Measurements from ENCODE around the gene MACIR. TPM values are rescaled to one million over a fixed set of nuclear protein-coding genes. Genes with fewer than 3 reads are reported as not detected.

Gene MACIR
- total RNA-seq, 1 donor from 2014 or later = 8.4 TPM

DNA sequence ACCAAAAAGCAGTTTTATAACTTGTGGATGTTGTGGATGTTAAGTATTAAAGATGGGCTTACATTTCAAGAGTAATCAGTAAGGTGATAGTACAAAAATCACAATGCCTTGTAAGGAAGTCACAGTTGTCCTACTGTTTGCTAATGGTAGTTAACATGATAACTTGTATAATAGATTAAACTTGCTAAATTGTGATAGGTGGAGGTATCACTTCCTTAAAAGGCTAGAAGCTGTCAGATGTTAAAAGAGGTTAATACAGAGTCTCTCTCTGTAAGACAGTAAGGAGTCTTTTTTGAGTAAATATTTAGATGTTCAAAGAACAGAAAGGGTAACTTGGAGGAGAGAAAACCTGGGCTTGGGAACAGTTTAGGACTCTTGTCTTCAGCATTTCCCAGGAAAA is 14.2 kb upstream of the MACIR start:
- H3K4me1 Mint-ChIP-seq (ENCODE audit: unreplicated experiment) = no peaks in the 10 kb centered on the region
- no peak overlapping the region for H3K27ac Mint-ChIP-seq (ENCODE audit: unreplicated experiment)
- H3K4me3 Mint-ChIP-seq (ENCODE audit: unreplicated experiment) = no peak overlapping the region
- TF ChIP-seq, protein P1, sequence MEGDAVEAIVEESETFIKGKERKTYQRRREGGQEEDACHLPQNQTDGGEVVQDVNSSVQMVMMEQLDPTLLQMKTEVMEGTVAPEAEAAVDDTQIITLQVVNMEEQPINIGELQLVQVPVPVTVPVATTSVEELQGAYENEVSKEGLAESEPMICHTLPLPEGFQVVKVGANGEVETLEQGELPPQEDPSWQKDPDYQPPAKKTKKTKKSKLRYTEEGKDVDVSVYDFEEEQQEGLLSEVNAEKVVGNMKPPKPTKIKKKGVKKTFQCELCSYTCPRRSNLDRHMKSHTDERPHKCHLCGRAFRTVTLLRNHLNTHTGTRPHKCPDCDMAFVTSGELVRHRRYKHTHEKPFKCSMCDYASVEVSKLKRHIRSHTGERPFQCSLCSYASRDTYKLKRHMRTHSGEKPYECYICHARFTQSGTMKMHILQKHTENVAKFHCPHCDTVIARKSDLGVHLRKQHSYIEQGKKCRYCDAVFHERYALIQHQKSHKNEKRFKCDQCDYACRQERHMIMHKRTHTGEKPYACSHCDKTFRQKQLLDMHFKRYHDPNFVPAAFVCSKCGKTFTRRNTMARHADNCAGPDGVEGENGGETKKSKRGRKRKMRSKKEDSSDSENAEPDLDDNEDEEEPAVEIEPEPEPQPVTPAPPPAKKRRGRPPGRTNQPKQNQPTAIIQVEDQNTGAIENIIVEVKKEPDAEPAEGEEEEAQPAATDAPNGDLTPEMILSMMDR (IDR thresholded peaks at IDR 0.05) = no peak
- no peaks in the 10 kb centered on the region for H3K36me3 Mint-ChIP-seq (ENCODE audit: unreplicated experiment)
- no peak for DNase-seq (ENCODE audit: extremely low spot score, unreplicated experiment)
- H3K9me3 Mint-ChIP-seq (ENCODE audit: unreplicated experiment) = peaks cover 6% of the 10 kb centered on the region
- no peaks in the 10 kb centered on the region for H3K27me3 Mint-ChIP-seq (ENCODE audit: unreplicated experiment)

DNA sequence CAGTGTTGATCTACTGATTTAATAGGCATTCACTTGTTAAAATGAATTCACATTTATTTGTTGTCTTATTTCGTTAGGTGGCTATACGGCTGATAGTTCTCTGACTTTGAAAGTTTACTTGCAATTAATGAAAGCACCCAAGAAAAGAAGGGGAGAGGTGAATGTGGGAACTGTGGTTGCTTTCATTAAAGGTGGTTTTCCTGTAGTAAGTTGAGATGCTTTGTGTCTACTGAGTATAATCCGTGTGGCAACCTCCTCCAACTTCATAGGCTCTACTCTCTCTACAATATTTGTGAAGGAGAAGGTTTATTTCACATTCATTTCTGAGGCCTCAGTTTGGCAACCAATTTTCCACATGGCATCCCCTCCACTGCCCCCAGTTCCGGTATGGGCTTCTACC is 12.8 kb upstream of the MACIR start:
- Mint-ChIP-seq H3K27ac (ENCODE audit: unreplicated experiment) (no peak overlapping the region), H3K36me3 (ENCODE audit: unreplicated experiment) (no peaks in the 10 kb centered on the region), H3K9me3 (ENCODE audit: unreplicated experiment) (no peaks in the 10 kb centered on the region), H3K4me3 (ENCODE audit: unreplicated experiment) (no peak overlapping the region), H3K27me3 (ENCODE audit: unreplicated experiment) (no peaks in the 10 kb centered on the region), H3K4me1 (ENCODE audit: unreplicated experiment) (no peaks in the 10 kb centered on the region)
- DNase-seq (ENCODE audit: extremely low spot score, unreplicated experiment) = no peak
- TF ChIP-seq, protein P1 (IDR thresholded peaks at IDR 0.05) = no peak

DNA sequence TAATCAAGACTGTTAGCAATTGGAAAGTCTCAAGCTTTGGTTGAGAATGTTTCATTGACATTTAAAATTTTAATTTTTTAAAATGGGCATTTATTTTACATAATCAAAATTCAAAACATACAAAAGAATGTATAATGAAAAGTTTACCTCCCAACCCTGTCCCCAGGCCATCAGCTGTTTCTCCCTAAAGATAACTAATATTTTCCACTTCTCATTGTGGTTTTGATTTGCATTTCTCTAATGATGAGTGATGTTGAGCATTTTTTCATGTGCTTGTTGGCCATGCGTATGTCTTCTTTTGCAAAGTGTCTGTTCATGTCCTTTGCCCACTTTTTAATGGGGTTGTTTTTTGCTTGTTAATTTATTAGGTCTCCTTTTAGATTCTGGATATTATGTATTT is 11.4 kb upstream of the MACIR start:
- no peak overlapping the region for H3K27ac Mint-ChIP-seq (ENCODE audit: unreplicated experiment)
- H3K9me3 Mint-ChIP-seq (ENCODE audit: unreplicated experiment) = no peaks in the 10 kb centered on the region
- H3K4me1 Mint-ChIP-seq (ENCODE audit: unreplicated experiment) = no peaks in the 10 kb centered on the region
- H3K27me3 Mint-ChIP-seq (ENCODE audit: unreplicated experiment) = no peaks in the 10 kb centered on the region
- H3K4me3 Mint-ChIP-seq (ENCODE audit: unreplicated experiment) = no peak overlapping the region
- H3K36me3 Mint-ChIP-seq (ENCODE audit: unreplicated experiment) = no peaks in the 10 kb centered on the region
- TF ChIP-seq, protein P1 (IDR thresholded peaks at IDR 0.05) = no peak
- DNase-seq (ENCODE audit: extremely low spot score, unreplicated experiment) = no peak

DNA sequence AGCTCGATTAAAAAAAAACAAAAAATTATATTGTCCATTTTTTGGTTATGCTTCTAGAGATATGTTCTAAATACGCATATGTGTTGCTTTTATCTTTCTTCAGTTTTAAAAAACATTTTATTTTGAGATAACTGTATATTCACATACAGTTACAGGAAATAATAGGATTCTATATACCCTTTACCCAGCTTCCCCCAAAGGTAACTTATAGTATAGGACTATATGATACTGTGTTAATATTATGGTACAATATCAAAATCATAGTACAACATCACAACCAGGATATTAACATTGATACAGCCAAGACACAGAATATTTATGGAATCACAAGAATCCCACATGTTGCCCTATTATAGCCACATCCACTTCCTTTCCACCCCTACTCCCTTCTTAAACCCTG is 9.5 kb upstream of the MACIR start:
- Mint-ChIP-seq H3K27ac (ENCODE audit: unreplicated experiment) (no peak overlapping the region), H3K9me3 (ENCODE audit: unreplicated experiment) (no peaks in the 10 kb centered on the region), H3K4me3 (ENCODE audit: unreplicated experiment) (no peak overlapping the region), H3K4me1 (ENCODE audit: unreplicated experiment) (no peaks in the 10 kb centered on the region), H3K36me3 (ENCODE audit: unreplicated experiment) (no peaks in the 10 kb centered on the region), H3K27me3 (ENCODE audit: unreplicated experiment) (no peaks in the 10 kb centered on the region)
- DNase-seq (ENCODE audit: extremely low spot score, unreplicated experiment) = no peak
- TF ChIP-seq, protein P1 (IDR thresholded peaks at IDR 0.05) = no peak

DNA sequence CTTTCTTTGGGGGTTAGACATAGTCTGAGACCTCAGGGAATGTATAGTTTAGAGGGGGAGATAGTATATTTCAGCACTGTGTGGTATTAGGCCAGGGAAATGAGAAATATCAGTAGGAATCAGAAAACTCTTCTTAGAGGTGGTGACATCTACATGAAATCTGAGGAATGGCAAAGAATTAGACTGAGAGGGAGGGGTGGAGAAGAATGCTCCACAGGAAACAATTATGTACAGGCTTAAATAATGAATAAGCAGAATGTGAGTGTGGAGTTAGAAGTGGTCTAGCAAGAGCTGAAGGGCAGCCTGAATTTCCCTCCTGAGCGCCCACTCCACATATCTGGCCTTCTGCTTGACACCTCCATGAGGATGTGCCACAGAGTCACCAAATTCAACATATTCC is 3.6 kb upstream of the MACIR start:
- TF ChIP-seq, protein P1 (IDR thresholded peaks at IDR 0.05) = no peak
- DNase-seq (ENCODE audit: extremely low spot score, unreplicated experiment) = no peak
- Mint-ChIP-seq H3K4me1 (ENCODE audit: unreplicated experiment) (peaks cover 5% of the 10 kb centered on the region), H3K27ac (ENCODE audit: unreplicated experiment) (no peak overlapping the region), H3K36me3 (ENCODE audit: unreplicated experiment) (no peaks in the 10 kb centered on the region), H3K4me3 (ENCODE audit: unreplicated experiment) (no peak overlapping the region), H3K9me3 (ENCODE audit: unreplicated experiment) (no peaks in the 10 kb centered on the region), H3K27me3 (ENCODE audit: unreplicated experiment) (no peaks in the 10 kb centered on the region)
